HL-60 (cell line): ENCODE results near the gene P2RY6.

Source experiments
- POLR2AphosphoS5 ChIP-seq: IDR thresholded peaks from 2 replicates; pipeline ENCODE4 v1.6.1; 2012; ENCODE audit warnings: low read depth
- SPI1 ChIP-seq: IDR thresholded peaks from 2 replicates; pipeline ENCODE4 v1.6.1; 2012; ENCODE audit warnings: low read depth, mild to moderate bottlenecking, borderline replicate concordance
- TF ChIP-seq, protein P1 (sequence below): IDR thresholded peaks from one replicate; pipeline ENCODE4 v1.5.1; 2011; ENCODE audit warnings: low read length, control low read depth, inconsistent platforms; ENCODE audit not compliant: insufficient read depth
- TF ChIP-seq, protein P2 (sequence below): IDR thresholded peaks from 2 replicates; pipeline ENCODE4 v1.6.1; 2012; ENCODE audit warnings: low read depth; ENCODE audit not compliant: insufficient replicate concordance

DNA sequence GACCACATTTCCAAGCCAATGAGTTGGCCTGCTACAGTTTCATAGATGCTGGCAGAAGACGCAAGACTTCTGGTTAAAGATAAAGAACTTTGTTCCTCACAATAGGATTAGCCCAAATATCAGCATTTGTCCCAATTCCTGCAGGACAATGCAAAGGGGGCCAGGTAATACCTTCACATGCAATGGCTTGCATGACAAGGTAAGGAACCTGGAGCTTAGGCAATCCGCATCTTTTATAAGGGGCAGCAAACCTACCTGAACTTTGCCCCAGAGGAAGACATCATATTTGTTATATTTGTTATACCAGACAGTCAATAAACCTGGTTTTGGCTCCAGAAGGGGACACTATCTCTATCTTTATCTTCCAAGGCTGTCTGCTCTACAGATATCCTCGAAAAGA lies 5.3 kb downstream of the P2RY6 start:
- no peak for TF ChIP-seq POLR2AphosphoS5
- TF ChIP-seq, protein P1, sequence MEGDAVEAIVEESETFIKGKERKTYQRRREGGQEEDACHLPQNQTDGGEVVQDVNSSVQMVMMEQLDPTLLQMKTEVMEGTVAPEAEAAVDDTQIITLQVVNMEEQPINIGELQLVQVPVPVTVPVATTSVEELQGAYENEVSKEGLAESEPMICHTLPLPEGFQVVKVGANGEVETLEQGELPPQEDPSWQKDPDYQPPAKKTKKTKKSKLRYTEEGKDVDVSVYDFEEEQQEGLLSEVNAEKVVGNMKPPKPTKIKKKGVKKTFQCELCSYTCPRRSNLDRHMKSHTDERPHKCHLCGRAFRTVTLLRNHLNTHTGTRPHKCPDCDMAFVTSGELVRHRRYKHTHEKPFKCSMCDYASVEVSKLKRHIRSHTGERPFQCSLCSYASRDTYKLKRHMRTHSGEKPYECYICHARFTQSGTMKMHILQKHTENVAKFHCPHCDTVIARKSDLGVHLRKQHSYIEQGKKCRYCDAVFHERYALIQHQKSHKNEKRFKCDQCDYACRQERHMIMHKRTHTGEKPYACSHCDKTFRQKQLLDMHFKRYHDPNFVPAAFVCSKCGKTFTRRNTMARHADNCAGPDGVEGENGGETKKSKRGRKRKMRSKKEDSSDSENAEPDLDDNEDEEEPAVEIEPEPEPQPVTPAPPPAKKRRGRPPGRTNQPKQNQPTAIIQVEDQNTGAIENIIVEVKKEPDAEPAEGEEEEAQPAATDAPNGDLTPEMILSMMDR = no peak
- TF ChIP-seq, protein P2, sequence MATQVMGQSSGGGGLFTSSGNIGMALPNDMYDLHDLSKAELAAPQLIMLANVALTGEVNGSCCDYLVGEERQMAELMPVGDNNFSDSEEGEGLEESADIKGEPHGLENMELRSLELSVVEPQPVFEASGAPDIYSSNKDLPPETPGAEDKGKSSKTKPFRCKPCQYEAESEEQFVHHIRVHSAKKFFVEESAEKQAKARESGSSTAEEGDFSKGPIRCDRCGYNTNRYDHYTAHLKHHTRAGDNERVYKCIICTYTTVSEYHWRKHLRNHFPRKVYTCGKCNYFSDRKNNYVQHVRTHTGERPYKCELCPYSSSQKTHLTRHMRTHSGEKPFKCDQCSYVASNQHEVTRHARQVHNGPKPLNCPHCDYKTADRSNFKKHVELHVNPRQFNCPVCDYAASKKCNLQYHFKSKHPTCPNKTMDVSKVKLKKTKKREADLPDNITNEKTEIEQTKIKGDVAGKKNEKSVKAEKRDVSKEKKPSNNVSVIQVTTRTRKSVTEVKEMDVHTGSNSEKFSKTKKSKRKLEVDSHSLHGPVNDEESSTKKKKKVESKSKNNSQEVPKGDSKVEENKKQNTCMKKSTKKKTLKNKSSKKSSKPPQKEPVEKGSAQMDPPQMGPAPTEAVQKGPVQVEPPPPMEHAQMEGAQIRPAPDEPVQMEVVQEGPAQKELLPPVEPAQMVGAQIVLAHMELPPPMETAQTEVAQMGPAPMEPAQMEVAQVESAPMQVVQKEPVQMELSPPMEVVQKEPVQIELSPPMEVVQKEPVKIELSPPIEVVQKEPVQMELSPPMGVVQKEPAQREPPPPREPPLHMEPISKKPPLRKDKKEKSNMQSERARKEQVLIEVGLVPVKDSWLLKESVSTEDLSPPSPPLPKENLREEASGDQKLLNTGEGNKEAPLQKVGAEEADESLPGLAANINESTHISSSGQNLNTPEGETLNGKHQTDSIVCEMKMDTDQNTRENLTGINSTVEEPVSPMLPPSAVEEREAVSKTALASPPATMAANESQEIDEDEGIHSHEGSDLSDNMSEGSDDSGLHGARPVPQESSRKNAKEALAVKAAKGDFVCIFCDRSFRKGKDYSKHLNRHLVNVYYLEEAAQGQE = no peak
- no peak for TF ChIP-seq SPI1
